Mesenchymal stem cell (in vitro differentiated cells and primary cell): ENCODE results near the gene C11orf21.

Experiments
- DNase-seq: peaks from one replicate; pipeline ENCODE4 v3.0.0-alpha.2; 2013
- H2AFZ ChIP-seq: one replicate; pipeline ENCODE4 v1.6.1; 2013; ENCODE audit warnings: low read depth, mild to moderate bottlenecking, control low read depth, inconsistent platforms, low read length, moderate library complexity
- H2AK5ac ChIP-seq: 2 replicates; pipeline ENCODE4 v1.6.1; 2013; ENCODE audit warnings: low read length, moderate library complexity, mild to moderate bottlenecking, inconsistent platforms; ENCODE audit not compliant: severe bottlenecking
- H2BK120ac ChIP-seq: one replicate; pipeline ENCODE4 v1.6.1; 2013; ENCODE audit warnings: low read depth, mild to moderate bottlenecking, inconsistent platforms, low read length, moderate library complexity
- H2BK12ac ChIP-seq, 2 experiments: one replicate each; pipeline ENCODE4 v1.6.1; 2013; ENCODE audit warnings: inconsistent platforms in 2 of 2, low read length in 2 of 2, mild to moderate bottlenecking in 2 of 2, moderate library complexity in 2 of 2, control low read depth in 1 of 2
- H2BK15ac ChIP-seq: one replicate; pipeline ENCODE4 v1.6.1; 2013; ENCODE audit warnings: mild to moderate bottlenecking, low read depth, inconsistent platforms; ENCODE audit not compliant: poor library complexity, severe bottlenecking
- H2BK5ac ChIP-seq: 2 replicates; pipeline ENCODE4 v1.6.1; 2013; ENCODE audit warnings: low read depth, mild to moderate bottlenecking, low read length, control low read depth, inconsistent platforms; ENCODE audit not compliant: poor library complexity, severe bottlenecking
- H3K14ac ChIP-seq, 2 experiments: one replicate each; pipeline ENCODE4 v1.6.1; 2013; ENCODE audit warnings: inconsistent platforms in 2 of 2, low read length in 2 of 2, control low read depth in 1 of 2, mild to moderate bottlenecking in 1 of 2, moderate library complexity in 1 of 2
- H3K18ac ChIP-seq, 2 experiments: one replicate each; pipeline ENCODE4 v1.6.1; 2013; ENCODE audit warnings: inconsistent platforms in 2 of 2, low read length in 2 of 2, control low read depth in 1 of 2, low read depth in 1 of 2, mild to moderate bottlenecking in 1 of 2
- H3K23ac ChIP-seq, 2 experiments: one replicate each; pipeline ENCODE4 v1.6.1; 2013; ENCODE audit warnings: inconsistent platforms in 2 of 2, low read length in 2 of 2, mild to moderate bottlenecking in 2 of 2, moderate library complexity in 2 of 2, control low read depth in 1 of 2
- H3K27ac ChIP-seq: 2 replicates; pipeline ENCODE4 v1.5.1; 2013; ENCODE audit warnings: mild to moderate bottlenecking, moderate library complexity, low read length, control low read depth, inconsistent platforms; ENCODE audit not compliant: poor library complexity, severe bottlenecking
- H3K27me3 ChIP-seq, 2 experiments: 2 replicates each; pipeline versions ENCODE4 v1.6.1 to v1.7.0; 2013; ENCODE audit warnings: low read length in 2 of 2, mild to moderate bottlenecking in 2 of 2, moderate library complexity in 2 of 2, control low read depth in 1 of 2, inconsistent platforms in 1 of 2; ENCODE audit not compliant: control insufficient read depth in 1 of 2, insufficient read depth in 1 of 2
- H3K36me3 ChIP-seq, 2 experiments: 2 replicates each; pipeline versions ENCODE4 v1.6.1 to v1.7.0; 2013; ENCODE audit warnings: low read length in 2 of 2, control low read depth in 1 of 2, inconsistent platforms in 1 of 2, low read depth in 1 of 2, mild to moderate bottlenecking in 1 of 2; ENCODE audit not compliant: insufficient read depth in 2 of 2, control insufficient read depth in 1 of 2
- H3K4ac ChIP-seq, 2 experiments: one replicate each; pipeline ENCODE4 v1.6.1; 2013; ENCODE audit warnings: inconsistent platforms in 2 of 2, low read length in 2 of 2, mild to moderate bottlenecking in 2 of 2, moderate library complexity in 2 of 2, control low read depth in 1 of 2, low read depth in 1 of 2
- H3K4me1 ChIP-seq: 2 replicates; pipeline ENCODE4 v1.6.1; 2013; ENCODE audit warnings: low read depth, low read length, control low read depth; ENCODE audit not compliant: control insufficient read depth, insufficient read depth
- H3K4me2 ChIP-seq: 2 replicates; pipeline ENCODE4 v1.6.1; 2013; ENCODE audit warnings: low read length, mild to moderate bottlenecking, inconsistent platforms; ENCODE audit not compliant: poor library complexity, severe bottlenecking
- H3K4me3 ChIP-seq, 2 experiments: 2 replicates each; pipeline versions ENCODE4 v1.5.1 to v1.7.0; 2013; ENCODE audit warnings: low read length in 2 of 2, mild to moderate bottlenecking in 2 of 2, control low read depth in 1 of 2, low read depth in 1 of 2; ENCODE audit not compliant: insufficient read depth in 1 of 2
- H3K79me1 ChIP-seq: replicated peaks from 2 replicates; pipeline ENCODE4 v1.6.1; 2013; ENCODE audit warnings: mild to moderate bottlenecking, control low read depth, low read length, inconsistent platforms; ENCODE audit not compliant: poor library complexity, severe bottlenecking
- H3K9ac ChIP-seq: 2 replicates; pipeline ENCODE4 v1.7.0; 2013; ENCODE audit warnings: mild to moderate bottlenecking, low read length, moderate library complexity
- H3K9me3 ChIP-seq: 2 replicates; pipeline ENCODE4 v1.7.0; 2013; ENCODE audit warnings: mild to moderate bottlenecking, low read length; ENCODE audit not compliant: control insufficient read depth
- H4K8ac ChIP-seq: one replicate; pipeline ENCODE4 v1.6.1; 2013; ENCODE audit warnings: inconsistent platforms, mild to moderate bottlenecking, low read length, moderate library complexity
- H4K91ac ChIP-seq: one replicate; pipeline ENCODE4 v1.6.1; 2013; ENCODE audit warnings: mild to moderate bottlenecking, low read length, inconsistent platforms
- WGBS: methylation state at CpG from one replicate; pipeline ENCODE4 v1.1.7; 2013; ENCODE audit warnings: mixed read lengths; 5-methylcytosine and 5-hydroxymethylcytosine counted together

C11orf21 gene

GRCh38 chr11:2316169-2316962, 14.6 kb upstream of the C11orf21 start:
- Histone ChIP-seq H3K4ac (no peak overlapping the region), H2BK5ac (no peak overlapping the region), H3K4me1 (peaks cover 18% of the 10 kb centered on the region), H2AFZ (no peak overlapping the region), H3K9me3 (peaks cover 8% of the 10 kb centered on the region), H2BK120ac (no peak overlapping the region), H3K27me3 (peaks cover 0 to 4% of the 10 kb centered on the region in 2 experiments), H4K8ac (no peak overlapping the region), H2AK5ac (no peak overlapping the region), H3K36me3 (no peaks in the 10 kb centered on the region), H3K79me1 (no peaks in the 10 kb centered on the region), H2BK15ac (no peak overlapping the region), H3K9ac (no peak overlapping the region), H3K14ac (peak overlapping the region in 1 of 2 experiments; percentile 38), H3K18ac (no peak overlapping the region), H4K91ac (peak overlapping the region; percentile 31), H3K23ac (no peak overlapping the region), H3K27ac (no peak overlapping the region), H3K4me3 (peak overlapping the region in 1 of 2 experiments; percentile 5), H2BK12ac (no peak overlapping the region), H3K4me2 (no peak overlapping the region)
- no peak for DNase-seq
- WGBS = 93% methylated on average over 23 of the region's 23 CpGs

DNA sequence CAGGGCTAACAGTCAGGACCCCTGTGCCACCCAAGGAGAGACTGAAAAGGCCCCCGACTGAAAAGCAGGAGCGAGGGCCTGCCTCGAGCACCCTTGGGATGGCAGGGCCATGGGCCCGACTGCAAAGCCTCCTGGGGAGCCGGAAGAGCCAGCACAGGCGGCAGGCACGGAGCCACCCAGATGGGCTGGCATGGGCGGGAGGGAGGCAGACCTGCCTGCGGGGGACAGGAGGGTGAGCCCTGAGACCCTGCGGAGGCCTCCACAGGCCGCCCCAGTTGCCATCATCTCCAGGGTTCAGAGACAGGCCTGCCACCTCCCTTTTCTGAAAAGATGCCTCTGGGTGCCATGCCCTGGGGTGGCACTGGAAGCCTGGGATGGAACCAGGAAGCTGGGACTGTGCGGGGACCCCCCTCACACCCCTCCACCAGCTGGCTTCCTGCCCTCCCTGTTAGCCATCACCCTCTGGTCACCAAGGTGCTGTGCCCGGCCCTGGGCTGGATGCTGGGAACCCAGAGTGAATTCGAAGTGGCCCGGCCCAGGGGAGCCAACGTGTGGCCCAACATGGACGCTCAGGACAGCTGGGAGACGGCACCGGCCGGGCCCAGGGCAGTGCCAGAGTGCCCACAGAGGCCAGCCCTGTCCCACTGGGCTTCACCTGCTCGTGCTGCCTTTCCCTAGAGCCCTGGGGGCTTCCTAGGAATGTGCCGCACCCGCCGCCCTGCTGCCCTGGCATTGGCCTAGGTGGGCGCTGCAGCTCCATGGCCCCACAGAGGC, 13.9 kb upstream of the C11orf21 start:
- WGBS = 90% methylated on average over 25 of the region's 25 CpGs
- Histone ChIP-seq H3K4me3 (peak overlapping the region in 1 of 2 experiments; percentile 5), H3K23ac (no peak overlapping the region), H3K18ac (peak overlapping the region in 1 of 2 experiments; percentile 49), H3K9ac (peak overlapping the region; percentile 45), H3K27me3 (no peaks in the 10 kb centered on the region), H3K9me3 (peaks cover 8% of the 10 kb centered on the region), H3K4me1 (peaks cover 18% of the 10 kb centered on the region), H3K4me2 (no peak overlapping the region), H3K4ac (no peak overlapping the region), H2BK15ac (no peak overlapping the region), H3K36me3 (no peaks in the 10 kb centered on the region), H2BK120ac (no peak overlapping the region), H2AK5ac (no peak overlapping the region), H2AFZ (no peak overlapping the region), H4K8ac (peak overlapping the region; percentile 38), H3K14ac (peak overlapping the region in 1 of 2 experiments; percentile 38), H2BK5ac (no peak overlapping the region), H3K79me1 (no peaks in the 10 kb centered on the region), H4K91ac (peak overlapping the region; percentile 31), H3K27ac (no peak overlapping the region), H2BK12ac (no peak overlapping the region)
- no peak for DNase-seq

GRCh38 chr11:2314525-2315394, 13.0 kb upstream of the C11orf21 start:
- no peak overlapping the region for H2BK12ac ChIP-seq
- peaks cover 18% of the 10 kb centered on the region for H3K4me1 ChIP-seq
- no peak overlapping the region for H3K14ac ChIP-seq
- peaks cover 8% of the 10 kb centered on the region for H3K9me3 ChIP-seq
- peak; percentile 13 for DNase-seq
- no peak overlapping the region for H2AK5ac ChIP-seq
- H3K4me2 ChIP-seq = no peak overlapping the region
- H3K18ac ChIP-seq = peak overlapping the region in 1 of 2 experiments; percentile 49
- no peak overlapping the region for H2BK120ac ChIP-seq
- H3K79me1 ChIP-seq = no peaks in the 10 kb centered on the region
- H3K4me3 ChIP-seq = no peak overlapping the region
- peak overlapping the region; percentile 73 for H4K8ac ChIP-seq
- 70% methylated on average over 14 of the region's 16 CpGs for WGBS
- no peaks in the 10 kb centered on the region for H3K27me3 ChIP-seq
- peak overlapping the region in 1 of 2 experiments; percentile 19 for H3K4ac ChIP-seq
- no peak overlapping the region for H2AFZ ChIP-seq
- H2BK15ac ChIP-seq = no peak overlapping the region
- H3K9ac ChIP-seq = peak overlapping the region; percentile 65
- no peaks in the 10 kb centered on the region for H3K36me3 ChIP-seq
- H3K23ac ChIP-seq = no peak overlapping the region
- no peak overlapping the region for H2BK5ac ChIP-seq
- H3K27ac ChIP-seq = no peak overlapping the region
- peak overlapping the region; percentile 62 for H4K91ac ChIP-seq
